ENCODE data around the gene VWA8.

VWA8 gene

DNA sequence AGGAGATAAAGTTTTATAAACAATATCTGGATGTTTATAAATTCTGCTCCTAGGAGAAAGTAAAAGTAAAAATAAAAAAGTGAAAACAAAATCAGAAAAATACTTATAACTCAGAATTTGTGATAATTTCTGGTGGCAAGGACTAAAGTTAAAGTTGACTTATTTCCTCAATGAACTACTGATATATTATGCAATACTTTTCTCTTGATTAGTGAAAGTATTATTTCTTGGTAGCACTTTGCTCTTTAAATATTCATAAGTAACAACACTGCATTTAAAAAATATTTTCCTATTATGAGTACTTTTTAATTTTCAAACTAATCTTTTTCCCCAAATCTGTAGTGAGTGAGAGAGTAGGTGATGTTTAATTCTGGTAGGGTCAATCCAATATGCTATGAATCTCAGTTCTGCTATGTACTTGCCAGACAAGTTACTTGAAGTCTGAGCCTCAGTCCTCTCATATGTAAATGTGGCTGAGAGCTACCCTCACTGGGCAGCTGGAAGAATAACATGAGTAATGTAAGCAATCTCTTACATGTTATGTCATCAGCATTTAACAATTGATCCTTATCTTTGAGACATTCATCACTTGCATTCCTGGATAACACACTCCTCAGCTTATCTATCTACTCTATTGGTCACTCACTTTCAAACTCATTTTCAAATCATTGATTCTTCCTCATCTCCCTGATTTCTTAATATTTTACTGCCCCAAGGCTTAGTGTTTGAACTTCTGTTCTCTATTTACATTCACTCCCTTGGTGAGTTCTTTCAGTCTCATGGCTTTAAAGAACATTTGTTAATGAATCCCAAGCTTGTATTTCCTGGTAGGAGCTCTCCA is 264.5 kb downstream of the VWA8 start:
- H3K27me3 ChIP-seq (ENCODE audit: control insufficient read depth in 1 of 2, insufficient read depth in 2 of 2, low read length in 2 of 2) = no peaks in the 10 kb centered on the region

DNA sequence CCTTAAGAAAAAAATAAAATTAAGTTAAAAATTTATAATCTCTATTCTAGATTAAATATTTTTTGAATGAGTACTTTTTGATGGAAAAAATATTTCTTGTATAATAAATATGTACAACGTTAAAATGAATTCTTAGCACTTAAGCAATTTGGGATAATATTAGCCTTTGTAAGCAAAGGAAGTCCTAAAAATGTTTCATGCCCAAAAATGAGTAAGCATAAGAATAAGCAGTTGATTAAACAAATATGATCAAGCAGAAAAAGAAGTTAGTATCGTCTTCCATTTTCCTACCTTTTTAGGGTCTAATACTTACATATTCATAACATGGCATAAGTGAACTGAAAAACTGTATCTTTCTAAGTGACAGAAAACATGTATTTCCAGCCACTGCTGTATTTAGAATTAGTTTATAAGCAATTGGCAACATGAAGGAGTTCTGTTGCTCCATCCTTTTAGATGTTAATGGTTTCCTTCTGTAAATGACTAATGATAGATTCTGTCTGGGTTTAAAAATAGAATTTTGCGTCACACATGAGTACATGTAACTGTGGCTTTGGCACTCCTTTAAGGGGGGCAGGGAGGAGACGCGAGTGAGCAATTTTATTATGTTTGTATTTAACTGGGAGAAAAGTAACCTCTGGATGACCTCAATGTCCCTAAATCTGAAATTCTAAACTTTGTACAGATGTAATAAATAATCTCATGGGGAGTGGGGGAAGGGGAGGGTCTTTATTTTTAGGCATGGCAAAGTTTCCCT is 266.2 kb downstream of the VWA8 start:
- H3K36me3 ChIP-seq (ENCODE audit: insufficient read depth, low read length) = peaks cover 10% of the 10 kb centered on the region
- H3K9me3 ChIP-seq (ENCODE audit: low read length) = no peaks in the 10 kb centered on the region
- H3K9ac ChIP-seq (ENCODE audit: low read length) = no peak overlapping the region
- H3K27me3 ChIP-seq (ENCODE audit: control insufficient read depth in 1 of 2, insufficient read depth in 2 of 2, low read length in 2 of 2) = no peaks in the 10 kb centered on the region
- H3K27ac ChIP-seq (ENCODE audit: low read depth, low read length) = no peak overlapping the region
- H3K4me3 ChIP-seq (ENCODE audit: low read depth in 1 of 2, low read length in 2 of 2) = no peak overlapping the region
- H3K4me1 ChIP-seq (ENCODE audit: insufficient read depth, low read length) = peaks cover 17% of the 10 kb centered on the region

More for the DNA sequence above, 264.5 kb downstream of the VWA8 start:
- H3K9ac ChIP-seq (ENCODE audit: low read length) = no peak overlapping the region
- peaks cover 26% of the 10 kb centered on the region for H3K4me1 ChIP-seq (ENCODE audit: insufficient read depth, low read length)
- H3K4me3 ChIP-seq (ENCODE audit: low read depth in 1 of 2, low read length in 2 of 2) = no peak overlapping the region
- H3K27ac ChIP-seq (ENCODE audit: low read depth, low read length) = no peak overlapping the region
- H3K36me3 ChIP-seq (ENCODE audit: insufficient read depth, low read length) = no peaks in the 10 kb centered on the region
- H3K9me3 ChIP-seq (ENCODE audit: low read length) = no peaks in the 10 kb centered on the region

DNA sequence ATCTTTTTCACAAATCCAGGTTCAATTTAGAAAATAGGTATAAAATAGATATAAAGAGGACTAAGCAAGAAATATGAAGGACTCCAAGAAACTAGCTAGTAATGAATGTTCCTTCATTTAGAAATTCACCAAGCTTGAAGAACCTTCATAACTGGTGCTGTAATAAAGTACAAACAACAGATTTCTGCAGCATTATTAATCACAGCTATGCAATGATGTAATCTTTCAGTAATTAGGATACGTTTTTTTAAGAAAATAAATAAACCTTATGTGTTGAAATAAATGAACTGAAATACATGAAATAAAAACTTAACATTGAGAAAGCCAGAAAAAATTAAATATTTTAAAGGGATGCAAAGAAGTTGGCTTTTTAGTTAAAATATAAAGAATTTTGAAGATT is 267.5 kb downstream of the VWA8 start:
- Histone ChIP-seq H3K9ac (ENCODE audit: low read length) (no peak overlapping the region), H3K4me1 (ENCODE audit: insufficient read depth, low read length) (peaks cover 17% of the 10 kb centered on the region), H3K36me3 (ENCODE audit: insufficient read depth, low read length) (peaks cover 11% of the 10 kb centered on the region), H3K9me3 (ENCODE audit: low read length) (no peaks in the 10 kb centered on the region), H3K4me3 (ENCODE audit: low read depth in 1 of 2, low read length in 2 of 2) (no peak overlapping the region), H3K27ac (ENCODE audit: low read depth, low read length) (no peak overlapping the region), H3K27me3 (ENCODE audit: control insufficient read depth in 1 of 2, insufficient read depth in 2 of 2, low read length in 2 of 2) (no peaks in the 10 kb centered on the region)

DNA sequence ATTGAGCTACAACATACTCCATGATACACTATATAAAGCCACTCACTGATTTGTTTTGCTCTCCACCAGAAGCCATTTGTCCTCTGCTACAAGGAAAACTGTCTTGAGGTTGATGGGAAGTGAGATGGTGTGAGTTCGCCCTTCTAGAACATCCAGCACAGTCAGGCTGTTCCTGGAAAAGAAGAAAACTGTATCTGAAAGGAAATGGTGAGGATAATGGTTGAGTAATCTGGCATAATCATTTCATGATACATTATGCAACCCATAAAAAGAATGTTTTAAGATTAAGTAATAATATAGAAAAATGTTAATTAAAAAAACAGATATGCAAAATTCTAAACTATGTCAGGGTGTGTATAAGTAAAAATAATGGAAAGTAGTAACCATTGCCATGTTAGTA is 269.6 kb downstream of the VWA8 start:
- no peak overlapping the region for H3K4me3 ChIP-seq (ENCODE audit: low read depth in 1 of 2, low read length in 2 of 2)
- peaks cover 12% of the 10 kb centered on the region for H3K4me1 ChIP-seq (ENCODE audit: insufficient read depth, low read length)
- H3K27ac ChIP-seq (ENCODE audit: low read depth, low read length) = no peak overlapping the region
- H3K9me3 ChIP-seq (ENCODE audit: low read length) = no peaks in the 10 kb centered on the region
- H3K27me3 ChIP-seq (ENCODE audit: control insufficient read depth in 1 of 2, insufficient read depth in 2 of 2, low read length in 2 of 2) = no peaks in the 10 kb centered on the region
- no peak overlapping the region for H3K9ac ChIP-seq (ENCODE audit: low read length)
- H3K36me3 ChIP-seq (ENCODE audit: insufficient read depth, low read length) = peaks cover 11% of the 10 kb centered on the region

DNA sequence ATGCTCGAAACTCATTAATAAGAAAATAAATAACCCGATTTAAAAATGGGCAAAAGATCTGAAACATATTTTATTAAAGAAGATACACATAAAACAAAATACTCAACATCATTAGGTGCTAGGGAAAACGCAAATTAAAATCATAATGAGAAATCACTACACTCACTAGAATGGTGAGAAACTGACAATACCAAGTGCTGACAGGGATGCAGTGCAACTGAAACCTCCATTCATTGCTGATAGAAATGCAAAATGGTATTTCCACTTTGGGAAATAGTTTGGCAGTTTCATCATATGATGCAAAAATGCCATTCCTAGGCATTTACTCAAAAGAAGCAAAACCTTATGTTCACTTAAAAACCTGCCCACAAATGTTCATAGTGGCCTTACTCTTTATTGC is 278.1 kb downstream of the VWA8 start:
- Histone ChIP-seq H3K36me3 (ENCODE audit: insufficient read depth, low read length) (peaks cover 6% of the 10 kb centered on the region), H3K9me3 (ENCODE audit: low read length) (no peaks in the 10 kb centered on the region)

DNA sequence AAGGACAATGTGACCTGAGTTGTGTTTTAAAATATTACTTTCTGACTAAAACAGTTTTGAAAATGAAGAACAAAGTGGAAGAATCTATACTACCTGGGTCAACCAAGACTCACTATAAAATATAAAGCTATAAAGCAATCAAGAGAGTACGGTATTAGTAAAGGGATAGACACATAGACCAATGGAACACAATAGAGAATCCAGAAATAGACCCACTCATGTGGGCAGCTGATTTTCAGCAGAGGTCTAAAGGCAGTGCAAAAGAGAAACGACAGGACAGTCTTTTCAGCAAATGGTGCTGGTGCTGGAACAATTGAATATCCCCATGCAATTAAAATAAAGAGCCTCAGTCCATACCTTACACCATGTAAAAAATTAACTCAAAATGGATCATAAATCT is 278.9 kb downstream of the VWA8 start:
- Histone ChIP-seq H3K4me1 (ENCODE audit: insufficient read depth, low read length) (peaks cover 18% of the 10 kb centered on the region), H3K9me3 (ENCODE audit: low read length) (no peaks in the 10 kb centered on the region), H3K27me3 (ENCODE audit: control insufficient read depth in 1 of 2, insufficient read depth in 2 of 2, low read length in 2 of 2) (no peaks in the 10 kb centered on the region), H3K4me3 (ENCODE audit: low read depth in 1 of 2, low read length in 2 of 2) (no peak overlapping the region), H3K27ac (ENCODE audit: low read depth, low read length) (no peak overlapping the region), H3K9ac (ENCODE audit: low read length) (no peak overlapping the region), H3K36me3 (ENCODE audit: insufficient read depth, low read length) (peaks cover 6% of the 10 kb centered on the region)

More for the DNA sequence above, 278.1 kb downstream of the VWA8 start:
- Histone ChIP-seq H3K27me3 (ENCODE audit: control insufficient read depth in 1 of 2, insufficient read depth in 2 of 2, low read length in 2 of 2) (no peaks in the 10 kb centered on the region), H3K4me1 (ENCODE audit: insufficient read depth, low read length) (peaks cover 18% of the 10 kb centered on the region), H3K27ac (ENCODE audit: low read depth, low read length) (no peak overlapping the region), H3K4me3 (ENCODE audit: low read depth in 1 of 2, low read length in 2 of 2) (no peak overlapping the region), H3K9ac (ENCODE audit: low read length) (no peak overlapping the region)

DNA sequence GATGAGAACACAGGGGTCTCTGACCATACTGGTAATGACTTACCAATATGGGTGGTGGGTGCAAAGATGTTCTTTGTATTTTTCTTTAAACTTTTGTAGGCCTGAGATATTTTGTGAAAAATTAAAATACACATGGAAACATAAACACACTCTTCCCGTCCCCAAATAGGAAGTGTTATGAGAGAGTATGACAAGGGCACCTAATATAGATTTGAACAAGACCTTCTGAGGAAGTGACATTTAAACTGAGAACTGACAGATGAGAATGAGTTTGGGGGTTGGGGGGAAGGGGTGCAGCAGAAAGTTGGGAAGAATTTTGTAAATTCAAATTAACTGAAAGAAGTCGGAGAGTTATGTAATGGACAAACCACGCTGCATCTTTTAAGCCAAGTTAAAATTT is 279.3 kb downstream of the VWA8 start:
- no peaks in the 10 kb centered on the region for H3K27me3 ChIP-seq (ENCODE audit: control insufficient read depth in 1 of 2, insufficient read depth in 2 of 2, low read length in 2 of 2)
- peaks cover 6% of the 10 kb centered on the region for H3K36me3 ChIP-seq (ENCODE audit: insufficient read depth, low read length)
- peaks cover 18% of the 10 kb centered on the region for H3K4me1 ChIP-seq (ENCODE audit: insufficient read depth, low read length)
- no peaks in the 10 kb centered on the region for H3K9me3 ChIP-seq (ENCODE audit: low read length)
- no peak overlapping the region for H3K9ac ChIP-seq (ENCODE audit: low read length)
- no peak overlapping the region for H3K27ac ChIP-seq (ENCODE audit: low read depth, low read length)
- no peak overlapping the region for H3K4me3 ChIP-seq (ENCODE audit: low read depth in 1 of 2, low read length in 2 of 2)

DNA sequence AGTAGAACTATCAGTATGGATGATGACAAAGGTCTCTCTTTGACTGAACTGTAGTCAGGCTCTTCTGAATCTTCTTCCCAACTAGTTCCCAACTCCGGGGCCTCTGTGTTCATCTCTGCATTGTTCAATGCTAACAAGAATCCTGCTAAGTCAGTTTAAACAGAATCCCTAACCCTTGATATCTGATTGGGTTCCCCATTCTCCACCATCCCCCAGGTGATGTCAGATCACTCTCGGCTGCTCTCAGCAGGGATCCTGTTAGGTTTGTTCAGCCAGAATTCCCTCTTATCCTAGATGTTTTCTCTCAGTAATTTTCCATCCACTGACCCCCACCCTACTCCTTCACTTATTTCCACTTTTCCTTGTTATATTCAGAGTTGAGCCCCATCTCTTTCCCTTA is 280.0 kb downstream of the VWA8 start:
- Histone ChIP-seq H3K4me1 (ENCODE audit: insufficient read depth, low read length) (peaks cover 18% of the 10 kb centered on the region), H3K9ac (ENCODE audit: low read length) (no peak overlapping the region), H3K27ac (ENCODE audit: low read depth, low read length) (no peak overlapping the region), H3K4me3 (ENCODE audit: low read depth in 1 of 2, low read length in 2 of 2) (no peak overlapping the region), H3K36me3 (ENCODE audit: insufficient read depth, low read length) (peaks cover 6% of the 10 kb centered on the region), H3K27me3 (ENCODE audit: control insufficient read depth in 1 of 2, insufficient read depth in 2 of 2, low read length in 2 of 2) (no peaks in the 10 kb centered on the region), H3K9me3 (ENCODE audit: low read length) (no peaks in the 10 kb centered on the region)

DNA sequence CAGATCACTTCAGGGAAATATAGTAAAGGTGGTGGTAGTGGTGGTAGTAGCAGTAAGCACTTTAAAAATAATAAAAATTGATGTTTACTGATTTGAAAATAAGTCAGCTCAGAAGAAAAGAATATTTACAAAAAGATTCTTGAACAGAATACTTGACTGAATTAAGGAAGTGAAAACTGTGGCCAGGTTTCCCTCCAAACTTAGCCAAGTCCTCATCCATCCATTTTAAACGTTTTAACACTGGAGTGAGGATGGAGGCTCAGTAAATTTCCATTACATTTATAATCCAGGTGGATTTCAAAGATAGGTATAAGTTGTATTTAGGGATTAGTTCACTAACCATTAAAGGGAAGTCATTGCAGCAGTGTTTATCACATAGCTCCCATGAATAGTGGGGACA is 282.1 kb downstream of the VWA8 start:
- Histone ChIP-seq H3K4me1 (ENCODE audit: insufficient read depth, low read length) (peaks cover 18% of the 10 kb centered on the region), H3K27ac (ENCODE audit: low read depth, low read length) (peak overlapping the region; percentile 13), H3K9me3 (ENCODE audit: low read length) (no peaks in the 10 kb centered on the region)

DNA sequence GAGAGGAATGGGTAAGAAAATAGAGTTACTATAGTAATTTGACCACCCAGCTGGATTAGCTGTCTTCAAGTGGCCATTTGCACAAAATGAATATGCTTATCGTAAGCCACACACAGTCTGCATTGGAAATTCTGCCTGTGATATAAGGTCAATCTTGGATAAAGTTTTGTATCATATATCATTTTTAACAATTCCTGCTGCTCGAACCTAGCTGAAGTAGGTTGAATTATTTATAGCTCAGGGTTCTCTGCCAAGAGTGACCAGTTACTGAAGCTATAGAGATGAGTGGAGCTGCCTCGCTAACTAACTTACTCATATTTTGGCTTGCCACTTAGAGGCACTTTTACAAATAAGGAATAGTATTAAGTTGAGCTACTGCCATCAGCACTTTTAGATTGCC is 282.7 kb downstream of the VWA8 start:
- no peak overlapping the region for H3K27ac ChIP-seq (ENCODE audit: low read depth, low read length)
- peaks cover under 1% of the 10 kb centered on the region for H3K36me3 ChIP-seq (ENCODE audit: insufficient read depth, low read length)
- no peaks in the 10 kb centered on the region for H3K27me3 ChIP-seq (ENCODE audit: control insufficient read depth in 1 of 2, insufficient read depth in 2 of 2, low read length in 2 of 2)
- H3K9me3 ChIP-seq (ENCODE audit: low read length) = no peaks in the 10 kb centered on the region
- H3K9ac ChIP-seq (ENCODE audit: low read length) = no peak overlapping the region
- no peak overlapping the region for H3K4me3 ChIP-seq (ENCODE audit: low read depth in 1 of 2, low read length in 2 of 2)
- H3K4me1 ChIP-seq (ENCODE audit: insufficient read depth, low read length) = peaks cover 18% of the 10 kb centered on the region

More for the DNA sequence above, 282.1 kb downstream of the VWA8 start:
- H3K9ac ChIP-seq (ENCODE audit: low read length) = no peak overlapping the region
- no peaks in the 10 kb centered on the region for H3K27me3 ChIP-seq (ENCODE audit: control insufficient read depth in 1 of 2, insufficient read depth in 2 of 2, low read length in 2 of 2)
- H3K4me3 ChIP-seq (ENCODE audit: low read depth in 1 of 2, low read length in 2 of 2) = no peak overlapping the region
- peaks cover 6% of the 10 kb centered on the region for H3K36me3 ChIP-seq (ENCODE audit: insufficient read depth, low read length)

DNA sequence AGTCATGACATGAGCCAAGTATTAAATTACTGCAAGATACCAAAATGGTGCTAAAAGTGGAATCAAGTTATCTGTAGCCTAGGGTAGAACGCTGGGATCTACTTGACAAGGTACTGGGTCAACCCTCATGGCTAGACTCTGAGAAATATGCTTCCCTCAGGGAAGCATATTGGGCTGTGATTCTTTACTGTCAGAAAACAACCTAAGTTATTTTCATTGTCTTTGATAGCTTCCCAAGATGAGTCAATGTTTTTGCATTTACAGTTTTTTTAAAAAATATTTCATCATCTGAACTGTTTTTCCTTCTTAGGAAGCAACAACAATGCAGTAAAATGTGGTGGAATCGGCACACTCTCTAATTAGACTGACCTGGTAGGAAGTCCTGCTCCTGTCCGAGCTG is 285.6 kb downstream of the VWA8 start:
- Histone ChIP-seq H3K4me1 (ENCODE audit: insufficient read depth, low read length) (peaks cover 18% of the 10 kb centered on the region), H3K27me3 (ENCODE audit: control insufficient read depth in 1 of 2, insufficient read depth in 2 of 2, low read length in 2 of 2) (no peaks in the 10 kb centered on the region), H3K27ac (ENCODE audit: low read depth, low read length) (no peak overlapping the region), H3K9me3 (ENCODE audit: low read length) (no peaks in the 10 kb centered on the region), H3K9ac (ENCODE audit: low read length) (no peak overlapping the region), H3K4me3 (ENCODE audit: low read depth in 1 of 2, low read length in 2 of 2) (no peak overlapping the region), H3K36me3 (ENCODE audit: insufficient read depth, low read length) (no peaks in the 10 kb centered on the region)

Data from muscle layer of colon (tissue), 2 donors.